Transverse colon (tissue), 4 donors: Measurements from ENCODE around the gene RAI1.

Source experiments
- EP300 ChIP-seq: sonication (generic); formaldehyde crosslinking; IDR thresholded peaks from one replicate; pipeline ENCODE4 v1.6.1; 2017; ENCODE audit warnings: antibody characterized with exemption, low read depth
- POLR2A ChIP-seq: fragments of 450-650 bp; IDR thresholded peaks from one replicate; pipeline ENCODE4 v1.6.1; 2016; ENCODE audit warnings: antibody characterized with exemption, mild to moderate bottlenecking, moderate library complexity
- POLR2AphosphoS5 ChIP-seq, 3 donors: sonication (generic); formaldehyde crosslinking; IDR thresholded peaks; one replicate each; pipeline ENCODE4 v1.6.1; 2016; ENCODE audit warnings: antibody characterized with exemption in 3 of 3
- TF ChIP-seq, protein P1 (sequence below), 5 experiments: fragments of 200-600 bp in 3 of 5; fragments of 450-650 bp in 2 of 5; sonication (generic) in 3 of 5; IDR thresholded peaks; 1 replicate in 2 of 5; 2 replicates in 3 of 5; pipeline ENCODE4 v1.5.1; 2016 to 2017; ENCODE audit warnings: antibody characterized with exemption in 5 of 5, inconsistent platforms in 3 of 5, mild to moderate bottlenecking in 2 of 5, moderate library complexity in 1 of 5

DNA sequence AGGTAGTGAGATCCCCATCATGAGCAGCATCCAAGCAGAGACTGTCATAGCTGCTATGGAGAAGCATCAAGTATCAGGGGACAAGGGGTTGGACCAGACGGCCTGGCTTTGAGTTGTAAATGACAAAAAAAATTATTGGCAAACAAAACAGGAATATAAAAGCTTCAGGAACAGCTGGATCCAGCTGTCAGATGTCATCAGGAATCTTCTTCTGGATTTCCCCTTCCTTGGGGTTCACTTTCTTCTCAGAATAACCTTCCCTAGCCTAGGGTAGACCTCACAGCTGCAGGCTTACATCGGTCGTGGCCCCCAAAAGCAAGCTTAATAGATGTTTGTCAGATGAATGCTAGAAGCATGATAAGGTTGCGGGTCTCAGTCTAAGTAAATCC lies 17.2 kb upstream of the RAI1 start:
- no peak for TF ChIP-seq POLR2A
- TF ChIP-seq, protein P1, sequence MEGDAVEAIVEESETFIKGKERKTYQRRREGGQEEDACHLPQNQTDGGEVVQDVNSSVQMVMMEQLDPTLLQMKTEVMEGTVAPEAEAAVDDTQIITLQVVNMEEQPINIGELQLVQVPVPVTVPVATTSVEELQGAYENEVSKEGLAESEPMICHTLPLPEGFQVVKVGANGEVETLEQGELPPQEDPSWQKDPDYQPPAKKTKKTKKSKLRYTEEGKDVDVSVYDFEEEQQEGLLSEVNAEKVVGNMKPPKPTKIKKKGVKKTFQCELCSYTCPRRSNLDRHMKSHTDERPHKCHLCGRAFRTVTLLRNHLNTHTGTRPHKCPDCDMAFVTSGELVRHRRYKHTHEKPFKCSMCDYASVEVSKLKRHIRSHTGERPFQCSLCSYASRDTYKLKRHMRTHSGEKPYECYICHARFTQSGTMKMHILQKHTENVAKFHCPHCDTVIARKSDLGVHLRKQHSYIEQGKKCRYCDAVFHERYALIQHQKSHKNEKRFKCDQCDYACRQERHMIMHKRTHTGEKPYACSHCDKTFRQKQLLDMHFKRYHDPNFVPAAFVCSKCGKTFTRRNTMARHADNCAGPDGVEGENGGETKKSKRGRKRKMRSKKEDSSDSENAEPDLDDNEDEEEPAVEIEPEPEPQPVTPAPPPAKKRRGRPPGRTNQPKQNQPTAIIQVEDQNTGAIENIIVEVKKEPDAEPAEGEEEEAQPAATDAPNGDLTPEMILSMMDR (IDR thresholded peaks at IDR 0.05), result no peak
- TF ChIP-seq POLR2AphosphoS5 (IDR thresholded peaks at IDR 0.05), result no peak
- TF ChIP-seq EP300, result no peak
